Lower lobe of right lung (tissue), 2 donors: ENCODE results near the gene HSPA12A. TPM values are rescaled to one million over a fixed set of nuclear protein-coding genes. Genes with fewer than 3 reads are reported as not detected.

Experiments
- ATAC-seq, 2 donors: fragments of 200-7000 bp; cut with Tn5 transposase; one replicate each; pipeline ENCODE4 v1.9.1; 2020 to 2022; ENCODE audit warnings: mild to moderate bottlenecking in 2 of 2, moderate library complexity in 2 of 2
- DNase-seq: peaks from one replicate; pipeline ENCODE4 v3.0.0-alpha.2; 2020
- H3K27ac ChIP-seq: fragments of 200-600 bp; one replicate; pipeline ENCODE4 v1.8.0; 2022
- H3K27me3 ChIP-seq: fragments of 200-600 bp; one replicate; pipeline ENCODE4 v1.8.0; 2022; ENCODE audit warnings: low read depth
- H3K36me3 ChIP-seq: fragments of 200-600 bp; one replicate; pipeline ENCODE4 v1.8.0; 2022; ENCODE audit warnings: mild to moderate bottlenecking
- H3K4me1 ChIP-seq: fragments of 200-600 bp; one replicate; pipeline ENCODE4 v1.8.0; 2022
- H3K4me3 ChIP-seq: fragments of 200-600 bp; one replicate; pipeline ENCODE4 v1.8.0; 2022; ENCODE audit warnings: mild to moderate bottlenecking
- H3K9me3 ChIP-seq: fragments of 200-600 bp; one replicate; pipeline ENCODE4 v1.8.0; 2022
- intact Hi-C: fragments of 100-400 bp; cut with DNase I; formaldehyde crosslinking; loops from one replicate; pipeline ENCODE4 v1.11.0; 2022
- total RNA-seq: library from RNA; stranded (reverse); fragmentation: NEBNext Ultra II Directional; extraction: Animal tissue kit (Norgen Biotek cat#: 25700); gene quantifications from one replicate; pipeline ENCODE4 v1.2.1, GENCODE V29; 2021
- TF ChIP-seq, protein P1 (sequence below): fragments of 200-600 bp; IDR thresholded peaks from one replicate; pipeline ENCODE4 v1.8.0; 2022; ENCODE audit warnings: antibody characterized with exemption, mild to moderate bottlenecking
- donor health status: DM: no; HTN: yes; CAD: no; lungs with severe emphysema.

HSPA12A gene
- total RNA-seq, 1 donor from 2014 or later = 8.8 TPM

DNA sequence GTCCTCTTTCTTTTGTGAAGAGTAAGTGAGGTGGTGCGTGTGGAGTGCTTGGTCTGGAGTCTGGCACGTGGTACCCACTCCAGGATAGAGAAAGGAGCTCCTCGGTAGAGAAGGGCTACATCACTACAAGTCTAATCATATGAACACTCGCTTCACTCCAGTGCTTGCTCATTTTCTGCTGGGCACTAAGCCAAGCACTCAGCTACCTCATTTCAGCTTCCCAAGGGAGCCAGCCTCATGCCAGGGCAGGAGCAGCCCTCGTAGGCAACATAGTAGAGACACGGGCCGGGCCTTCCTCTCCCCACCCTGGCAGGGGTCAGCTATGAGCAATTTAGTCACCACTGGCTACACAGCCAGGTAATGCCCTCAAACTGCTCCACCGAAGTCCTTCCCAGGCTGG lies 11.4 kb upstream of the HSPA12A start:
- no peak for DNase-seq
- Histone ChIP-seq H3K27me3 (no peaks in the 10 kb centered on the region), H3K4me3 (no peak overlapping the region), H3K9me3 (no peaks in the 10 kb centered on the region), H3K4me1 (no peaks in the 10 kb centered on the region), H3K27ac (no peak overlapping the region), H3K36me3 (no peaks in the 10 kb centered on the region)
- intact Hi-C loops = no loop called here
- TF ChIP-seq, protein P1, sequence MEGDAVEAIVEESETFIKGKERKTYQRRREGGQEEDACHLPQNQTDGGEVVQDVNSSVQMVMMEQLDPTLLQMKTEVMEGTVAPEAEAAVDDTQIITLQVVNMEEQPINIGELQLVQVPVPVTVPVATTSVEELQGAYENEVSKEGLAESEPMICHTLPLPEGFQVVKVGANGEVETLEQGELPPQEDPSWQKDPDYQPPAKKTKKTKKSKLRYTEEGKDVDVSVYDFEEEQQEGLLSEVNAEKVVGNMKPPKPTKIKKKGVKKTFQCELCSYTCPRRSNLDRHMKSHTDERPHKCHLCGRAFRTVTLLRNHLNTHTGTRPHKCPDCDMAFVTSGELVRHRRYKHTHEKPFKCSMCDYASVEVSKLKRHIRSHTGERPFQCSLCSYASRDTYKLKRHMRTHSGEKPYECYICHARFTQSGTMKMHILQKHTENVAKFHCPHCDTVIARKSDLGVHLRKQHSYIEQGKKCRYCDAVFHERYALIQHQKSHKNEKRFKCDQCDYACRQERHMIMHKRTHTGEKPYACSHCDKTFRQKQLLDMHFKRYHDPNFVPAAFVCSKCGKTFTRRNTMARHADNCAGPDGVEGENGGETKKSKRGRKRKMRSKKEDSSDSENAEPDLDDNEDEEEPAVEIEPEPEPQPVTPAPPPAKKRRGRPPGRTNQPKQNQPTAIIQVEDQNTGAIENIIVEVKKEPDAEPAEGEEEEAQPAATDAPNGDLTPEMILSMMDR = no peak
- ATAC-seq = peak; percentile 47 to 65

GRCh38 chr10:116752969-116753665 lies 10.8 kb upstream of the HSPA12A start:
- no peaks in the 10 kb centered on the region for H3K27me3 ChIP-seq
- H3K4me3 ChIP-seq = no peak overlapping the region
- DNase-seq = no peak
- no peak overlapping the region for H3K27ac ChIP-seq
- no peaks in the 10 kb centered on the region for H3K9me3 ChIP-seq
- H3K4me1 ChIP-seq = no peaks in the 10 kb centered on the region
- intact Hi-C loops = no loop called here
- TF ChIP-seq, protein P1 = no peak
- ATAC-seq = no peak
- H3K36me3 ChIP-seq = no peaks in the 10 kb centered on the region

DNA sequence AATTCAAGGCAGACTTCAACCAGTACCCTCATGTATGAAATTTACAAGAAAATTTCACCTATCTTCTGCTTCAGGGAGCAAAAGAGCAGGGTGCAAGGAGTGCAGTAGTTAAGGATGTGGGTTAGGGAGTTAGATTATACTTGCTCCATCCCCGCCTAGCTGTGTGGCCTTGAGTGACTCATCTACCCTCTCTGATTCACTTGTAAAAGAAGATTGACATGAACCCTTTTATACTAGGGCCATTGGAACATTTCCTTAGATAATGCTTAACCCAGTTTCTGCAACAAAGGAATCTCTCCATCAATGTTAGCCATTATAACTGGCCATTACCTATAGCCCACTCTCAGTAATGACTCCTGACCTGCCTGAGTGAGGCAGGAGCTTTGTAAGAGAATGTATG lies 10.2 kb upstream of the HSPA12A start:
- H3K4me3 ChIP-seq = no peak overlapping the region
- ATAC-seq (no peak), DNase-seq (no peak)
- H3K4me1 ChIP-seq = no peaks in the 10 kb centered on the region
- intact Hi-C loops = no loop called here
- no peak overlapping the region for H3K27ac ChIP-seq
- no peaks in the 10 kb centered on the region for H3K36me3 ChIP-seq
- no peaks in the 10 kb centered on the region for H3K27me3 ChIP-seq
- TF ChIP-seq, protein P1 = no peak
- no peaks in the 10 kb centered on the region for H3K9me3 ChIP-seq

- H3K27me3 ChIP-seq = peaks cover 16% of the 10 kb centered on the region
- DNase-seq = no peak
- peaks cover under 1% of the 10 kb centered on the region for H3K4me1 ChIP-seq
- TF ChIP-seq, protein P1 = no peak
- no peak overlapping the region for H3K27ac ChIP-seq
- ATAC-seq = no peak
- H3K4me3 ChIP-seq = no peak overlapping the region
- intact Hi-C loops = no loop called here
- no peaks in the 10 kb centered on the region for H3K36me3 ChIP-seq
- H3K9me3 ChIP-seq = no peaks in the 10 kb centered on the region
Measured at GRCh38 chr10:116748471-116748870, 6.1 kb upstream of the HSPA12A start.

GRCh38 chr10:116748041-116748440 lies 5.7 kb upstream of the HSPA12A start:
- Histone ChIP-seq H3K27me3 (peaks cover 19% of the 10 kb centered on the region), H3K27ac (no peak overlapping the region), H3K36me3 (no peaks in the 10 kb centered on the region), H3K4me1 (peaks cover 5% of the 10 kb centered on the region), H3K4me3 (no peak overlapping the region), H3K9me3 (no peaks in the 10 kb centered on the region)
- TF ChIP-seq, protein P1 = no peak
- DNase-seq (no peak), ATAC-seq (no peak)
- intact Hi-C loops = no loop called here
